Mucosa of rectum (tissue), 2 donors: ENCODE data around the gene OR1B1.

Source experiments
- H3K27ac ChIP-seq, 2 donors: one replicate each; pipeline ENCODE4 v1.7.0; 2013; ENCODE audit warnings: inconsistent platforms in 2 of 2, low read depth in 2 of 2, low read length in 2 of 2
- H3K27me3 ChIP-seq, 2 donors: one replicate each; pipeline ENCODE4 v1.7.0; 2013; ENCODE audit warnings: low read length in 2 of 2; ENCODE audit not compliant: control insufficient read depth in 2 of 2, insufficient read depth in 2 of 2
- H3K36me3 ChIP-seq, 2 donors: one replicate each; pipeline ENCODE4 v1.7.0; 2013; ENCODE audit warnings: low read length in 2 of 2; ENCODE audit not compliant: control insufficient read depth in 2 of 2, insufficient read depth in 2 of 2
- H3K4me1 ChIP-seq, 2 donors: one replicate each; pipeline ENCODE4 v1.7.0; 2013; ENCODE audit warnings: low read length in 2 of 2, mild to moderate bottlenecking in 1 of 2; ENCODE audit not compliant: control insufficient read depth in 2 of 2, insufficient read depth in 2 of 2
- H3K4me3 ChIP-seq, 2 donors: one replicate each; pipeline ENCODE4 v1.7.0; 2013; ENCODE audit warnings: low read length in 2 of 2
- H3K9ac ChIP-seq, 2 donors: one replicate each; pipeline ENCODE4 v1.7.0; 2013; ENCODE audit warnings: low read length in 2 of 2, low read depth in 1 of 2, mild to moderate bottlenecking in 1 of 2
- H3K9me3 ChIP-seq, 2 donors: one replicate each; pipeline ENCODE4 v1.7.0; 2013; ENCODE audit warnings: low read length in 2 of 2; ENCODE audit not compliant: control insufficient read depth in 2 of 2
- donor health status: healthy.
- donor health status: Normal muscosa, but diverticular disease.

The OR1B1 gene

DNA sequence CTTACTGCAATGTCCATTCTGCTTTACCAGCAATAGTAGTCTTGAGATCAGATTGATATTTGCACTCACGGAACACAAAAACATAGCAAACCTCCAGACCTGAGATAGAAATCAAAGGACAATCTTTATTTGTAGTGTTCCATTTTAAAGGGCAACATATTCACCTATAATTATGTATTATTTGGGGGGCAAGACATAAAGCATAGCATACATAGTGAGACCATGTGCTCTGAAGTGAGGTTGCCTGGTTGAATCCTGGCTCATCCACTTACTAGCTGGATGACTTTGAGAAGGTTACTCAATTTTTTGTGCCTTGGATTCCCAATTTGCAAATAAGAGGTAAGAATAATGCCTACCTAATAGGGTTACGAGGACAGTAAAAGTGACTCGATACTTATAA lies at the start of gene OR1B1:
TSS of gene OR1B1 (minus strand) at position 101 of the 400 bp plus-strand sequence.
- H3K27me3 ChIP-seq: no peaks in the 10 kb centered on the region
- no peak within 1 kb of the TSS for H3K4me3 ChIP-seq
- H3K27ac ChIP-seq: no peak within 1 kb of the TSS
- no peaks in the 10 kb centered on the region for H3K9me3 ChIP-seq
- H3K4me1 ChIP-seq: no peaks in the 10 kb centered on the region
- H3K9ac ChIP-seq: no peak within 1 kb of the TSS
- no peaks in the 10 kb centered on the region for H3K36me3 ChIP-seq

DNA sequence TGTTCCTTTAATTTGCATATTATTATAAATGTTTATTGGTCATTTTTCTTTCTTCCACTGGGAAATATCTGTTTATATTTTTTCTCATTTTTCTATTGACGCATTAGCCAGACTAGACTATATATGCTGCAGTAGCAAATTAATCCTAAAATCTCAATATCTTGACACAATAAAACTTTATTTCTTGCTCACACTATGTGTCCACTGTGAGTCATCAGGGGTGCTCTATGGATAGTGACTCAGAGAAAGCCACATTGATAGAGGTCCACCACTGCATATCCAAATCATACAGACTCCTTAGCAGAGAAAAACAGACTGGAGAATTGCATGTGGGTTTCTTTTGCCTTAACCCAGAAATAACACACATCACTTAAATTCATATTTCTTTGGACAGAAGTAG lies 38.3 kb upstream of the OR1B1 start:
- Histone ChIP-seq H3K4me3 (no peak overlapping the region), H3K27me3 (no peaks in the 10 kb centered on the region), H3K36me3 (no peaks in the 10 kb centered on the region), H3K9me3 (no peaks in the 10 kb centered on the region), H3K4me1 (no peaks in the 10 kb centered on the region), H3K27ac (no peak overlapping the region), H3K9ac (no peak overlapping the region)

DNA sequence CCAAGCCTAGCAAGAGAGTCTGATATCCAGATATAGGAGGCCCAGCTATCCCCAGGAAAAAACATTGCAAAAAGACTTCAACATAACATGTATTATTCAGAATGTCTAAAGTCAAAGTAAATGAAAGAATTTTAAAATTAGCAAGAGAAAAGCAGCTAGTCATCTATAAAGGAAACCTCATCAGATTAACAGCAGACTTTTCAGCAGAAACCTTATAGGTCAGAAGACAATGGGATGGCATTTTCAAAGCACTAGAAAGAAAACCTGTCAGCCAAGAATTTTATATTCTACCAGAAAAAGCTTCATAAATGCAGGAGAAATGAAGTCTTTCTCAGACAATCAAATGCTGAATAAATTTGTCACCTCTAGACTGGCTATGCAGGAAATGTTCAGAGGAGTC lies 27.4 kb upstream of the OR1B1 start:
- Histone ChIP-seq H3K27ac (no peak overlapping the region), H3K27me3 (no peaks in the 10 kb centered on the region), H3K9me3 (no peaks in the 10 kb centered on the region), H3K4me3 (no peak overlapping the region), H3K36me3 (no peaks in the 10 kb centered on the region), H3K4me1 (no peaks in the 10 kb centered on the region), H3K9ac (no peak overlapping the region)

DNA sequence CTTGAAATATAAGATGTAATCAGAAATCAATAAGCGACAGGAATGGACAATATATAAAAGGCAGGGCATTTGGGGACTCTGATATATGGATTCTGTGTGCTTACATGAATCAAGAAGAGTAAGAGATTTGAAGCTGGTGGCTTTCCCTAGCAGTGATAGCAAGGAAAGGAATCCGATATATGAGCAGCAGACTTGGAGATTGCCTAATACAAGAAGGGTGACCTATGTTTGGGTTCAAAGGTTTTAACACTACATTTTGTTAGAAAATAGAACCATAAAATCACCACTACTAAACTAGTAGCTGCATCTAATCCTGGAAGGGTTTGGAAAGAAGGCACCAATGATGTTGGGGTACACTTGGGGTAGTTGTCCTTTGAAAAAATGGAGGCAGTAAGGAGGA lies 15.1 kb upstream of the OR1B1 start:
- no peaks in the 10 kb centered on the region for H3K36me3 ChIP-seq
- H3K9me3 ChIP-seq: no peaks in the 10 kb centered on the region
- no peak overlapping the region for H3K4me3 ChIP-seq
- no peak overlapping the region for H3K9ac ChIP-seq
- no peaks in the 10 kb centered on the region for H3K4me1 ChIP-seq
- no peaks in the 10 kb centered on the region for H3K27me3 ChIP-seq
- no peak overlapping the region for H3K27ac ChIP-seq

DNA sequence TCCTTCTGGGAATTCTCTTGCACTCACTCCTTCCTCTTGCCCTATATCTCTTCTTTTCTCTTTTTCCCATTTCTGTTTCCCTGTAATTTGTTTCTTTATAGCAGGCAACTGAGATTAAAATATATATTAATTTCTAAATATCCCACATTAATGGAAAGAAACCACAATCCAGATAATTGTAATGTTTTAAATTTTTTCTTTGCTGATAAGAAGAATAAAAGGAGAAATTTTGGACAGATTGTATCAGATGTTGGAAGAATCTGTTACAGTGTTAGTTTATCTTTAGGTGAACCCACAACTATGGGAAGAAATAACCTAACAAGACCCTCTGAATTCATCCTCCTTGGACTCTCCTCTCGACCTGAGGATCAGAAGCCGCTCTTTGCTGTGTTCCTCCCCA lies 4.0 kb upstream of the OR1B1 start, which contains the start of gene OR1L1:
TSS of gene OR1L1 (plus strand) at position 301 of the 400 bp plus-strand sequence. CDS start at position 301, 0 bp downstream.
- no peak within 1 kb of the TSS for H3K27ac ChIP-seq
- H3K27me3 ChIP-seq: no peaks in the 10 kb centered on the region
- no peak within 1 kb of the TSS for H3K4me3 ChIP-seq
- H3K36me3 ChIP-seq: no peaks in the 10 kb centered on the region
- H3K9me3 ChIP-seq: no peaks in the 10 kb centered on the region
- no peaks in the 10 kb centered on the region for H3K4me1 ChIP-seq
- H3K9ac ChIP-seq: no peak within 1 kb of the TSS

DNA sequence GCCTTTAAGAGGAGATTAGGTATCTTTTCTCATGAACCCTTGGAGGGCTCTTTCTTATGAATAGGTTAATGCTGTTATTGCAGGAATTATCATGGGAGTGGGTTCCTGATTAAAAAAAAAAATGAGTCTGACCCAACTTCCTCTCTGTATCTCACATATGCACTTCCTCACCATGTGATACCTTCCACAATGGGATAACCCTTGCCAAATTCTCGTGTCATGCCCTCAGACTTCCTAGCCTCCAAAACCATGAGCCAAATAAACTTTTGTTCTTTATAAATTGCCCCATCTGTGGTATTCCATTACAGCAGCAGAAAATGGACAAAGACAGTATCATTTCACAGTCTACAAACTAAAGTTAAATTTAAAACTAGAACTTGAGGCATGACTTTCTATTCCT lies 1.0 kb downstream of the OR1B1 start:
- Histone ChIP-seq H3K27ac (no peak overlapping the region), H3K9me3 (no peaks in the 10 kb centered on the region), H3K9ac (no peak overlapping the region), H3K36me3 (no peaks in the 10 kb centered on the region), H3K4me1 (no peaks in the 10 kb centered on the region), H3K27me3 (no peaks in the 10 kb centered on the region), H3K4me3 (no peak overlapping the region)

DNA sequence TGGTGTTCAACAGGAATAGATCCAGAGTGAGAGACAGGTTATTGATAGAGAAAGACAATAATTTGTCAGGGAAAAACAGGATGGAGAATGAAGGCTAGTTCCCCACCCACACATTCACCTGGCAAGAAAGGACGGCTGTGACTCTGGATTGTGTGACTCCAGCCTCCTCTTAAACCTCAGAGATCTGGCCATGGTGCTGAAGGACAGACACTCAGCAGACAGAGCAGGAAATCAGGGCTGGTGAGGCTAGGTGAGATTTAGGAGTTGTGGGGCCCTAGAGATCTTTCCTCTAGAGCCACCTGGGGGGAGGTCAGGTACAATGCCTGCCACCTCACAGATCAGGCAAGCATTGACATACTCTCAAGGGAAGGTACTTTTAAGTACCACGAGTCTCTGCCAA lies 15.2 kb downstream of the OR1B1 start:
- Histone ChIP-seq H3K9ac (no peak overlapping the region), H3K27ac (no peak overlapping the region), H3K36me3 (no peaks in the 10 kb centered on the region), H3K4me1 (no peaks in the 10 kb centered on the region), H3K27me3 (no peaks in the 10 kb centered on the region), H3K9me3 (peaks cover 0 to 2% of the 10 kb centered on the region in 2 donors), H3K4me3 (no peak overlapping the region)

DNA sequence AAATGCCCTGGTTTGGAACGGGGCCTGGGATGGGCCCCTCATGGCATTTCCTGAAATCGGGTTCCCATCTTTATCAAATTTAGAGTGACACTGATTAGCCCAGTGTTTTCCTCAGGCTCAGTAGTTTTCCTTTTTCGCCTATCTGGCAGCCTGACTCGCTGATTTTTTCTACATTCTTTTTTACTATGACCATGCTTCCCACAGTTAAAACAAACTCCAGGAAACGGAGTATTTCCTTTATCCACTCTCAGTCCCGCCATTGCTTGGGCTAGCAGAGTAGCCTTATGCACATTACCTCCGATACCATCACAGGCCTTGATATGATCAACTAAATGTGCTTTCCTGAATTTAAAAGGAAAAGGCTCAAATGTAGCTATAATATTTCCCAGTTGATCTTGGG lies 37.4 kb downstream of the OR1B1 start:
- no peak overlapping the region for H3K27ac ChIP-seq
- H3K36me3 ChIP-seq: no peaks in the 10 kb centered on the region
- no peak overlapping the region for H3K4me3 ChIP-seq
- H3K9me3 ChIP-seq: no peaks in the 10 kb centered on the region
- H3K27me3 ChIP-seq: no peaks in the 10 kb centered on the region
- H3K9ac ChIP-seq: no peak overlapping the region
- H3K4me1 ChIP-seq: no peaks in the 10 kb centered on the region

DNA sequence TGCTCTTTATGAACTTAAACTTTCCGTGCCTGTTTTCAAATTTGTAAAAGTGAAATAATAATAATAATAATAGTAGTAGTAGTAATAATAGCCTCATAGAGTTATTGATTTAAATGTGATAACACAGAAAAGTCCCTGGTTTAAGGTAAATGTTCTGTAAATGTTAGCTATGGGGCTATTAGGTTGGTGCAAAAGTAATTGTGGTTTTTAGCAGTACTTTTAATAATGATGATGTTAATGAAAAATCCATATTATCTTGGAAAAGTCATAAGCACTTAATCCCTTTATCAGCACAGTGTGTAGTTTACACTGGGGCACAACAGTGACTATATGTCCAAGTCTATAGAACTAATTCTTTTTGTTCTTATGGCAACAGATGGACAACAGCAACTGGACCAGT lies 43.1 kb downstream of the OR1B1 start, which contains the start of gene OR1Q1:
TSS of gene OR1Q1 (plus strand) at position 377 of the 400 bp plus-strand sequence. CDS start at position 377, 0 bp downstream.
- Histone ChIP-seq H3K27me3 (no peaks in the 10 kb centered on the region), H3K9me3 (no peaks in the 10 kb centered on the region), H3K4me1 (no peaks in the 10 kb centered on the region), H3K4me3 (no peak within 1 kb of the TSS), H3K27ac (no peak within 1 kb of the TSS), H3K36me3 (no peaks in the 10 kb centered on the region), H3K9ac (no peak within 1 kb of the TSS)

DNA sequence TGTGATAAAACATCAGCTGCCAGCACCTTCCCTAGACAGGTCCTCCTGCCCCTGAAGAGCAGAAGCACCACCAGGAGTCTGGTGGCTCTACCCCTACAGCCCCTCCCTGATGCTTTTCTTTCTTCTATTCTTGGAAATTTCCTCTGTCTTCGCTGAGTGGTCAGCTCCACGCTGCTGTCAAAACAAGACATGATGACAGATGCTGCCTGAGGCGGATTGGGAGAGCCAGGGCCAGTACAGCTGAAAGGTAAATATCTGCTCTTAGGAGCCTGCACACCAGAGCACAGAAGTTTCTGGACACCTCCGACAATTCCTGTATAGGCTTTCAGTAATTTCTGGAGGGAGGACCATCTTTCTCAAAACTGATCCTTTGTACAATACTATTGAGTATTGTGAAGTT lies 47.6 kb downstream of the OR1B1 start:
- no peak overlapping the region for H3K9ac ChIP-seq
- no peak overlapping the region for H3K4me3 ChIP-seq
- no peak overlapping the region for H3K27ac ChIP-seq
- H3K9me3 ChIP-seq: no peaks in the 10 kb centered on the region
- no peaks in the 10 kb centered on the region for H3K4me1 ChIP-seq
- no peaks in the 10 kb centered on the region for H3K36me3 ChIP-seq
- H3K27me3 ChIP-seq: no peaks in the 10 kb centered on the region

DNA sequence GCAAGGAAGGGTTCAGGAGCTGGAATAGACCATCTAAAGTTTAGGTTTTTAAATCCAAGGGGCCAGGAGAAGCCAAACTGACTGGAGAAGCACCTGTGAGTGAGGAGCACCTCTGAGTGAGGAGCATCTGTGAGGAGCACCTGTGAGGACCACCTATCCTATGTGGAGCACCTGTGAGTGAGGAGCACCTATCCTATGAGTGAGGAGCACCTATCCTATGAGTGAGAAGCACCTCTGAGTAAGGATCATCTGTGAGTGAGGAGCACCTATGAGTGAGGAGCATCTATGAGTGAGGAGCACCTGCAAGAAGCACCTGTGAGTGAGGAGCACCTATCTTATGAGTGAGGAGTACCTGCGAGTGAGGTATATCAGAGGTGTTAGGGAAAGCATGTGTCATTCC lies 50.8 kb downstream of the OR1B1 start:
- no peak overlapping the region for H3K27ac ChIP-seq
- H3K9me3 ChIP-seq: no peaks in the 10 kb centered on the region
- H3K4me1 ChIP-seq: no peaks in the 10 kb centered on the region
- H3K9ac ChIP-seq: no peak overlapping the region
- no peak overlapping the region for H3K4me3 ChIP-seq
- H3K27me3 ChIP-seq: no peaks in the 10 kb centered on the region
- H3K36me3 ChIP-seq: no peaks in the 10 kb centered on the region
